SW480 (cell line): ENCODE measurements around the gene MOCOS.
"Not testable (repeated sequence)": the region's sequence is repeated elsewhere in the genome, so short reads cannot be mapped to it uniquely, and the experiment has no call there.

Source experiments
- DNase-seq: peaks from one replicate; pipeline ENCODE4 v3.0.0-alpha.2; 2016; ENCODE audit warnings: low spot score

The MOCOS gene, protein sequence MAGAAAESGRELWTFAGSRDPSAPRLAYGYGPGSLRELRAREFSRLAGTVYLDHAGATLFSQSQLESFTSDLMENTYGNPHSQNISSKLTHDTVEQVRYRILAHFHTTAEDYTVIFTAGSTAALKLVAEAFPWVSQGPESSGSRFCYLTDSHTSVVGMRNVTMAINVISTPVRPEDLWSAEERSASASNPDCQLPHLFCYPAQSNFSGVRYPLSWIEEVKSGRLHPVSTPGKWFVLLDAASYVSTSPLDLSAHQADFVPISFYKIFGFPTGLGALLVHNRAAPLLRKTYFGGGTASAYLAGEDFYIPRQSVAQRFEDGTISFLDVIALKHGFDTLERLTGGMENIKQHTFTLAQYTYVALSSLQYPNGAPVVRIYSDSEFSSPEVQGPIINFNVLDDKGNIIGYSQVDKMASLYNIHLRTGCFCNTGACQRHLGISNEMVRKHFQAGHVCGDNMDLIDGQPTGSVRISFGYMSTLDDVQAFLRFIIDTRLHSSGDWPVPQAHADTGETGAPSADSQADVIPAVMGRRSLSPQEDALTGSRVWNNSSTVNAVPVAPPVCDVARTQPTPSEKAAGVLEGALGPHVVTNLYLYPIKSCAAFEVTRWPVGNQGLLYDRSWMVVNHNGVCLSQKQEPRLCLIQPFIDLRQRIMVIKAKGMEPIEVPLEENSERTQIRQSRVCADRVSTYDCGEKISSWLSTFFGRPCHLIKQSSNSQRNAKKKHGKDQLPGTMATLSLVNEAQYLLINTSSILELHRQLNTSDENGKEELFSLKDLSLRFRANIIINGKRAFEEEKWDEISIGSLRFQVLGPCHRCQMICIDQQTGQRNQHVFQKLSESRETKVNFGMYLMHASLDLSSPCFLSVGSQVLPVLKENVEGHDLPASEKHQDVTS

DNA sequence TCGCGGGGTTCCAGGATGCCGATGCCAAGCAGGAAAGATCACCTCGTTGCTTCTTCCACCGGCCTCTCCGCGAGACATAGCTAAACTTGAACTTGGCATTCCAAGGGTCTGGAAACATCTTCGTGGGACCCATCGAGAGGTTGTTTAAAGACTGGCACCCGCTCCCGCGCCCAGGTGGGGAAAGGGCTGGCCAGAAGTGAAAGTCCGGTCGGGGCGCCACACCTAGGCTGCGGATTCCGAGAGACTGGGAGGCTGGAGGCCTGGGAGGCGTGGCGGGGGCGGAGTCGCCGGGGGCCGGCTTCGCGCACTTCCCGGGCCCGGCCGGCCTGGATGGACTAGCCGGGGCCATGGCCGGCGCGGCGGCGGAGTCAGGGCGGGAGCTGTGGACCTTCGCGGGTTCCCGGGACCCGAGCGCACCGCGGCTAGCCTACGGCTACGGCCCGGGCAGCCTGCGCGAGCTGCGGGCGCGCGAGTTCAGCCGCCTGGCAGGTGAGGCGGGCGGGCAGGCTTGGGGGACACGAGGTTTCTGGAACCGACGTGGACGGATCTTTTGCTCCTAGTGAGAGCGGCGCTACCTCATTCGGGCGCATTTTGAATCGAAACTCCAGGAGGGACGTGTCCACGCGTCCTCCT is at the start of gene MOCOS:
TSS of gene MOCOS (plus strand) at position 305 of the 633 bp plus-strand sequence. CDS start at position 348, 43 bp downstream.
- peak; percentile 52 for DNase-seq

DNA sequence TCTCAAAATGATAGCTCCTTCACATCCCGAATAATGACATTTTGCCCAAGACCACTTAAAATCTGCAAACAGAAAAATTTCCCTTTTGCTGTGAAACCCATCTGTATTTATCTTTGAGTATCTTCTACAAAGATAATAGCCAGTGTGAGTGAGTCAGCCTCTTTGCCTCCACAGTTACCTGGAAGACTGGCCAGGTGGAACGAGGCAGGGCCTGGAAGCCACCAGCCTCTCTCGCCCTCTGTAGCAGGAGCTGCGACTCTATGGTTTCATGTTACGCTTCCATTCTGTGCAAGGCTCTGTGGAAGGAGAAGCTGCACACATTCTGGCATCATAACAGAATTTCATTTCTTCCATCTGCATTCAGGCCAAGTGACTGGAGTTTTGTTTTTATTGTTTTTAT is 48.1 kb upstream of the MOCOS start:
- no peak for DNase-seq

DNA sequence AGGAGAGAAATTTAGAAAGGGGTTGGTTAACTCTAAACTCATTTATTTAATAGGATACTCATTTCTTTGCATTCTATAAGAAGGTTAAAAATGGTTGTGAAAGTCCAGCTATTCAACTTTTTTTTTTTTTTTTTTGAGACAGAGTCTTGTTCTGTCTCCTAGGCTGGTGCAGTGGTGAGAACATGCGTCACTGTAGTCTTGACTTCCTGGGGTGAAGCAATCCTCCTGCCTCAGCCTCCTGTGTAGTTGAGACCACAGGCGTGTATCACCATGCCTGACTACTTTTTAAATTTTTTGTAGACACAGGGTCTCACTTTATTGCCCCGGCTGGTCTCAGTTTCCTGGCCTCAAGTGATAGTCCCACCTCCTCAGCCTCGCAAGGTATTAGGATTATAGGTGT is 45.7 kb upstream of the MOCOS start:
- no peak for DNase-seq

DNA sequence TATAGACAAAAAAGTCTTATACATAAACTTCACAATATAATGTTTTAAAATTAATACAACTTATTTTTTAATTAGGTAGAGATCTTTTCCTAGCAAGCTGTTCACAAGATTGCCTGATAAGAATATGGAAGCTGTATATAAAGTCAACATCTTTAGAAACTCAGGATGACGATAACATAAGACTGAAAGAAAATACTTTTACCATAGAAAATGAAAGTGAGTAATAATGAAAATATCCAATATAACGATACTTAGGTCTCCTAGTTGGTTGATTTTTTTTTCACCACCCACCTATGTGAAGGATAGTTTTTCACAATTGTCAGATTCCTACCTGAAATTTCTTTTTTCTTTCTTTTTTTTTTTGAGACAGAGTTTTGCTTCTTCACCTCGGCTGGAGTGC is 44.5 kb upstream of the MOCOS start:
- DNase-seq = no peak

DNA sequence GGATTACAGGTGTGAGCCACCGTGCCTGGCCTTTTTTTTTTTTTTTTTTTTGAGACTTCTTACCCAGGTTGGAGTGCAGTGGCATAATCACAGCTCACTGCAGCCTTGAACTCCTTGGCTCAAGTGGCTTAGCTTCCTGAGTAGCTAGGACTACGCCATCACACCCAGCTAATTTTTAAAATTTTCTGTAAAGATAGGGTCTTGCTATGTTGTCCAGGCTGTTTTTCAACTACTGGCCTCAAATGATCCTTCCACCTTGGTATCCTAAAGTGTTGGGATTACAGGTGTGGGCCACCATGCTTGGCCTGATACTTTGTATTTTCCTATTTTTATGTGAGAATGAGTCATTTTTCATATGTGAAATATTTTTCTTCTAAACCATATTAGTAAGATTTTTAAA is 43.9 kb upstream of the MOCOS start:
- no peak for DNase-seq

DNA sequence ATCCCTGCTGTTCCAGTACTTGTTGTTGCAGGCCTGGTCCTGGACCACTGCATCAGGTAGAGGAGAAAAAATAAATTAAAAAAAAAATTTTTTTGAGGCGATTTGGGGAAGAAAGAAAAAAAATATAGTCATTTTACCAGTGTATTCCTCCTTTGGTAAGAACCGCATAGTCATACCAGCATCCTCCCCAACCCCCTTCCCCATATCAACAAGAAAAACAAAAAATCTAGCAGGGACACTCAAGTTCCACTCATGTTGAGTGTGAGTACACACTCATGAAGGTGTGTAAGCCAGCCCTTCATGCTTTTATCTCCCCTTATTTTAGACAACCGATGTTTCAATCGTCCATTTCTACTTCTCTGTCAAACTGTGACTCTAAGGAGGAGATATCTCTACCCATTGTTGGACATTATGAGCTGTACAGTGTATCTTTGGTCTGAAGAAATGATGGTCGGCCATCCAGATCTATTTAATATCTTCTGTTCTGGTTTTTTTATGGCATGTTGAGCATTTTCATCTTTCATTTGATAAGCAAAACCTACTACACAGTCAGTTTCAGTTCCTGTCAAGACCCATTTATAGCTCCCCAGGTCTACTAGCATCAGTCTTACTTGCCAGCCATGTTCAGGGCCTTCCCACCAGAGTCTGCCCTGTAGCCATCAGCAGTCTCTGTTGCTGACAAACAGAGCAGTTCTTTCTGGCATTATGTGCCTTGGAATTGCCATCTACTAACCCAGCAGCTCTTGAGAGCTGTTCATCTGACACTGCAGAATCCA is 37.6 kb upstream of the MOCOS start:
- DNase-seq = no peak

DNA sequence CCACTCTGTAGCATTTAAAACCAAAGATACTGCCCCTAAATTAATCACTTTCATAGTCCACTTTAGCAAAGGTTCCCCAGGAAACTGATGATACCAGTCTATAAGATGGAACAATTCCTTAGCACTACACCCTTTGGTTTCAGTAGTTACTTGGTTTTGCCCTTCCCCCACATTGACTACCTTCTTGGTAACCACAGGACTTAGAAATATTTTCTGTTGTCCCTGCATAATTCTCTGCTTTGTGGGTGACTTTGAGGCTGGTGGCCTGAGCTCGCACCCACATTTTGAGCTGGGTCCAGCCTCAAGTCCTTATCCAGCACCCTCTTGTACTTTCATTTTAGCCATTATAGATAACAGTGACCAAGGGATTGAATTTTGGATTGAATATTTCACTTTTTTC is 34.5 kb upstream of the MOCOS start:
- DNase-seq = no peak

DNA sequence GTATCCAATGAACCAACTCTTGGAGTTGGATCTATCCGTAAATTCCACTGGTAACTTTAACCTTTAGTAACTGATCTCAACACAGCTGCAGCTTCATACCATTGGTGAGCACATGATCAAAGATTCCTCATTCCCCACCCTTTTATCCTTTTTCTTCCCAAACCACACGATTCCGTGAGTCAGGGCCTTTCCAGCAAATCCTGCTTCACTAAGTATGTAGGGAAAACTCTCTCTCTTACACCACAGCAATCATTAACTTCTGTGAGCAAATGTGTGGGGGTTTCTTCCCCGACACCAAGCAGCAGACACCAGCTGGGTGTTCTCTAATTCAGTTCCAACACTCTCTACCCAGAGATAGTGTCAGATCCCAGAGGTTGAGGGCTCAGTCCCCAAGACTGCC is 34.1 kb upstream of the MOCOS start:
- peak; percentile 4 for DNase-seq

DNA sequence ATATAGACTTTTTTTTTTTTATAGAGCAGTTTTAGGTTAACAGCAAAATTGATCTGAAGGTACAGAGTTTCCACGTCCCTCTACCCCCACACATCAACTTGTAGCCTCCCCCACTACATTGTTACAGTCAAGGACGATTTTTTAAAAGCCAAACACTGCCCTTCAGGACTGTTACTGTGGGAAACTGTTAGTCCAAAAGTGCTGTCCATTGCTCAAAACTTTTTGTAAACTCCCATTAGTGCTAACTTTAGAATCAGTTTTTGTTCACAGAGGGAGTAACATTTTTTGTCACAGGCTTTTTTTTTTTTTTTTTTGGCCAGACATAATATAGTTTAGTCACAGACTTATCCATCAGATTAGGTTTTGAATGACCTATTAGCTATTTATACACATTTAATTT is 33.5 kb upstream of the MOCOS start:
- DNase-seq = no peak

DNA sequence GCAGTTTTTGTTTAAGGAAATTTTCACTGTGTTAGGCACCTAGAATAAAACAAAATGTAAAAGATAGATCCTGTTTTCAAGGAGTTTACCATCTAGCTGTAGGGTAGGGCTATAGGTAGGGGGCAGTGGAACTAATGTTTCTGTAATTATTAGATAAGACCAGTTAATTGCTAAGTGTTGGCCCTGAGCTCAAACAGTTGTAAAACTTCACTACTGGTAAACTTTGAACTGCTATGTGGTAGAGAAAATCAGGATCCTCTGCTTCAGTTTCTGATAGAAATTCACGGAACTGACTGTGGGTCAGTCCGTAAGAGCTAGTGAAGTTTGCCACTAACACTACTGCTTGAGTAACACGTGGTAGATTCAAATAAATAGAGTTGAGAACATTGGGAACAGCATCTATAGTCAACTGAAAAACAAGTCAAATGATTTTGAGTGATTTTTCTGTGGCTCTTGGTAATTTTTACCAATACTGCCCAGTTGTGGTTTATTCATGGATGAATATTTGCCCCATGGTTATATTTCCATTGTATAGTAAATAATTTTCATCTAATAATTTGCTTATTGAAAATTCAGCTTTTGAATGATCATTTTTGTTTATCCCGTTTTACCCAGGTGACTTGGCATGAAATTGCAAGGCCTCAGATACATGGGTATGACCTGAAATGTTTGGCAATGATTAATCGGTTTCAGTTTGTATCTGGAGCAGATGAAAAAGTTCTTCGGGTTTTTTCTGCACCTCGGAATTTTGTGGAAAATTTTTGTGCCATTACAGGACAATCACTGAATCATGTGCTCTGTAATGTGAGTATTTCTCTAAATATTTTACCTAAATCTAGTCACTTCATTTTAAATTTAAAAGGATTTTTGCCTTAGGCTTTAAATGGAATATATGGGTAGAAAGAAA is 31.2 kb upstream of the MOCOS start:
- DNase-seq = no peak

DNA sequence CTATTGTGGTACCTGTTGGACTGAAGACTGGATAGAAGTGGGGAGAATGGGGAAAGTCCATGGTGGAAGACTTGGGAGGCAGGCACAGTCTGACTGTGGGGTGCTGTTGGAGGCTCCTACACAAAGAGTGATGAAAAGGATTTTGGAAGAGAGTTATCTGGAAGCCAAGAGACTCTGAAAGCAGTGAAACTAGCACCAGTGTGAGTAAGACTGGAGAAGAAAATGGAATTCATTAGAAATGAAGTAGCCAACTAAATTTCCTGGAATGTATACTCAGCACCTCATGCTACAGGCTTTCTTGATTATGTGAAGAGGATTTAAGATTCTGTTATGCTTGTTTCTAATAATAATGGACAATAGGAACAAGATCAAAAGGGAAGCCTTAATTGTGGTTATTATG is 29.9 kb upstream of the MOCOS start:
- no peak for DNase-seq

DNA sequence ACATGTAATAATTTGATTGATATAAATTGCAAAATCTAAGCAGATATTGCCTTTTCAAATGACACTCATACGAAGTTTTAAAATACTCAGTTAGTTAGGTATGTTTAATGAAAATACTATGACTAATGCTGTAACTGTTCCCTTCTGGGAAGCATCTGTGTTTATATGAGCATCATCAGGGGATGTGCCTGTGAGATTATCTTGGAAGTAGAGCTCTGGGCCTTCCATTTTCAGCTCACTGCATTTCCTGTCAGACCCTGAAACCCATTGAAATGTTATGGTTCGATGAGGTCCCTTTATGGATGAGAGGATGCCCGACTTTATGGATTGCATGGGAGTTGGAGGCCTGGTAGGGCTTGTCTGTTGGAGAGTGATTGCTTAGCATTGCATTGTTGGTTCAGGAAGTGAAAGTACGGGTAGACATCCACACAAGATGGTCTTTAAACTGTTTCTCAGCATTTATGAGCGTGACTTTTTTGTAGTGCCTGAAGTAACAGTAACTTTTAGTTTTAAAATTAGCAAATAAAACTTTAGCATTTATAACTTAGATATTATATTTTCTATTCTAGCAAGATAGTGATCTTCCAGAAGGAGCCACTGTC is 28.9 kb upstream of the MOCOS start:
- DNase-seq = no peak

DNA sequence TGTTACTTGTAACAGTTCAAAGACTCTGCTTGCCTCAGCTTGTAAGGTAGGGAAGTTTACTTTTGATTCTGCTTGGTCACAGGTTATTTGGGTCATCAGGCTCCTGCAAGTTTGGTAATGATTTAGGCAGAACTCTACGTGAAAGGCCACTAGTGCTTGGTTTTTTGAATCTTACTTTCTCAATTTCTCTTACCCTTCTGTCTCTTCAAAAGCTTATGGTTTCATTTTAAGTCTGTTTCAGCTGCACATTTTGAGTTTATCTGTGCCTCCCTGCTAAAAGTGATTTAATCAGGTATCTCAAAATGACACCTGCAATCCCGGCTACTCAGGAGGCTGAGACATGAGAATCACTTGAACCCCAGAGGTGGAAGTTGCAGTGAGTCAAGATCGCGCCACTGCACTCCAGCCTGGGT is 26.3 kb upstream of the MOCOS start:
- no peak for DNase-seq

DNA sequence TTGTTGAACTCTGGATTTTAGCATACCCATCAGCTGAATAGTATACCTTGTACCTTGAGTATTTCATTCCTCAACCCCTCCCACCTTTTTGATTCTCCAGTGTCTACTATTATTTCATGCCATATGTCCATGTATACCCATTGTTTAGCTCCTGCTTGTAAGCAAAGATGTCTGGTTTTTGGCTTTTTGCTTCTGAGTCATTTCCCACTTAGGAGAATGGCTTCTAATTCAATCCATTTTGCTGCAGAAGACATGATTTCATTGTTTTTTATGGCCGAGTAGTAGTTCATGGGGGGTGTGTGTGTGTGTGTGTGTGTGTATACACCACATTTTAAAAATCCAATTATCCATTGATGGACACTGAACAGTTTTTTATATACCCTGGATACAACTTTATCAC is 24.3 kb upstream of the MOCOS start:
- no peak for DNase-seq

DNA sequence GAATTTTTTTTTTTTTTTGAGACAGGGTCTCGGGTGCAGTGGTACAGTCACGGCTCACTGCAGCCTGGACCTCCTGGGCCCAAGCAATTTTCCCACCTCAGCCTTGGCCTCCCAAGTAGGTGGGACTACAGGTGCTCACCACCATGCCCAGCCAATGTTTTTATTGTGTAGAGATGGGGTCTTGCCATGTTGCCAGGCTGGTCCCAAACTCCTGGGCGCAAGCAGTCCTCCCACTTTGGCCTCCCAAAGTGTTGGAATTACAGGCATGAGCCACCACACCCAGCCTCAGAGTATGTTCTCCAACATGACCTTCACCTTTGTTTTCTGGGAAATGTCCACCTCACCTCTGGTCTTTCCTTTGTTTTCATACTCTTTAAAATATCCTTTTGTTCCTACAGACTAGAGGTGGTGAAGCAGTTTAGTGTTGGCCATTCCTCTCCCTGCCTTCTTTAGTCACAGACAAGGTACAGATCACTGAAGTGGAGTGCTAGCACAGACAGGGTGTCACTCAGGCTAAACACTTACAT is 19.5 kb upstream of the MOCOS start:
- no peak for DNase-seq

DNA sequence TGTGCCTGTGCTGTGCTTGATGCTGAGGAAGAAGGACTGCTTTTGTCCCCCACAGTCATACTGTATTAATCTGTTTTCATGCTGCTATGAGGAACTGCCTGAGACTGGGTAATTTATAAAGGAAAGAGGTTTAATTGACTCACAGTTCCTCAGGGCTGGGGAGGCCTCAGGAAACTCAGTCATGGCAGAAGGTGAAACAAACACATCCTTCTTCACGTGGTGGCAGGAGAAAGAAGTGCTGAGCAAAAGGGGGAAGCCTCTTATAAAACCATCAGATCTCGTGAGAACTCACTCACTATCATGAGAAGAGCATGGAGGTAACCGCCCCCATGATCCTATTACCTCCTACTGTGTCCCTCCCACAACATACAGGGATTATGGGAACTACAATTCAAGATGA is 19.0 kb upstream of the MOCOS start:
- not testable (repeated sequence) for DNase-seq

DNA sequence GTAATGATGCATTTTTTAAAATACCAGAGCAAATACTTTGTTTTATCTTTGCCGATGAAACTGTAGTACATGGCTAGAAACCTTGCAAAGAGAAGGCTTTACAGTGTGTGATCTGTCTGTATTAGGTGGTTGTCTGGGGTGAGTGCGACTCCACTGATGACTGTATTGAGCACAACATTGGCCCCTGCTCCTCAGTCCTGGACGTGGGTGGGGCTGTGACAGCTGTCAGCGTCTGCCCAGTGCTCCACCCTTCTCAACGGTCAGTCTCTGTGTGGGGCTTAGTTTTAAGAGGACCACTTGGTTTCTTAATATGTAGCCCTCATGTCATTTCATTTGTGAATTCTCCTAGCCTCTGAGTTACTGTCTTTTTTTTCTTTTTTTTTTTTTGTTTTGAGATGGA is 17.4 kb upstream of the MOCOS start:
- no peak for DNase-seq

DNA sequence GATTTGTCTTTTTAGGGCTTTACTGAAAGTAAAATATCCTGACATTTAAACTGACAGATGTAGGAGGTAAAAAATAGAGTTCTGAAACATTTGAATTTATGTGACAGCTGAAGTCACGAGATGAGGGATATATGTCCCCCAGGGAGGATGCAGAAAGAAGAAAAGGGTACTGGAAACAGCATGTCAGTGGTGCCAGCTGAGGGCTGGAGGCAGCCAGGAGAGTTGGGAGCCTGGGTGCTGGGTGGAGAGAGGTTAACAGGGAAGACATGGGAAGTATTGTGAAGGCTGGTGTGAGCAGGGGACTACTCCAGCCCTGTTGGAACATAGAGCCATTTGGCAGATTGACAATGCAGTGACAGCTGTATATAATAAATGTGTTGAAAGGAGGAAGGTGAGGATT is 11.8 kb upstream of the MOCOS start:
- DNase-seq = no peak

DNA sequence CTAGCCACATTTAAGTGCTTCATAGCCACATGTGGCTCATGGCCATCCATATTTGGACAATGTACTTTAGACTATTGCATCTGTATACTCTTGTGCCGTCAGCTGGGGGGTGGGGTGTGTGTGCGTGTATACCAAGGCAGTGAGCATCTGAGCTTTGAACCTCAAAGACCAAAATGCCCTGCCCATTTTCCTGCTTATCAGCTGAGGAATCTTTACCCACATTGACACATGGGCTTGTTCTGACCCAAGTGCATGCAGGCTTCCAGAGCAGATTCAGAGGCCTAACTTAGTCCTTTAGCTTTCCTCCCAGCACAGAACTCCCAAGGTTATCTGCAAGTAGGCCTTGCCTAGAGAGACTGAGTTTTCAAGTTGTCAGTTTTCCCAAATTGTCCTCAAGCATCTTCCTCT is 11.1 kb upstream of the MOCOS start:
- peak; percentile 14 for DNase-seq

DNA sequence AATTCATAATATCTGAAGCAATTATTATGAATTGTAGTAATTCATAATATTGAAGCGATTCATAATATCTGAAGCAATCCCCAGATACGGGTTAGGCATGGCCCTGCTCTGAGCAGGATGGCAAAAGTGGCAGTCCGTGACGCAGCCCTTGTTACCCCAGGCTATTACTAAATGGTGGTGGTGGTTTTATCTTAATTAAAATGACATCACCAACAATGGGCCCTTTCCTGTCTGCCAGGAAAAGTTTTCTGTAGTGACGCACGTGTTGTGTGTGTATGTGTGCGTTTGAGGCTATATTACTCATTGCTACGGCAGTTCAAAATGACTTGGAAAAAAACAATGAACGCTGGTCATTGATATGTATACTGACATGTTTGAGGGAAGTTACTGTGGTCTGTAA is 10.6 kb upstream of the MOCOS start:
- no peak for DNase-seq
